T1000 (cell line): ENCODE measurements around the gene VWCE.
"Not testable (repeated sequence)": the region's sequence is repeated elsewhere in the genome, so short reads cannot be mapped to it uniquely, and the experiment has no call there.

Source experiments
- DNase-seq: peaks from one replicate; lab custom pipeline; 2025; ENCODE audit warnings: mixed read lengths; lab: John Stamatoyannopoulos, UW

The VWCE gene

GRCh38 chr11:61210629-61211028 is 84.5 kb downstream of the VWCE start:
- not testable (repeated sequence) for DNase-seq
